GM18951 (cell line): ENCODE results near the gene WDFY4.

Experiments
- POLR2A ChIP-seq: IDR thresholded peaks from 4 replicates; pipeline ENCODE4 v1.6.1; 2011; ENCODE audit warnings: mild to moderate bottlenecking; ENCODE audit not compliant: insufficient read length, insufficient read depth; ENCODE audit errors: extremely low read depth
- in situ Hi-C: fragments of 300-500 bp; cut with MboI; formaldehyde crosslinking; loops from one replicate; pipeline ENCODE4 v1.12.0; 2022; ENCODE audit warnings: low sequenced_read_pairs, mixed read lengths, inconsistent platforms; ENCODE audit not compliant: unreplicated experiment

Gene WDFY4

DNA sequence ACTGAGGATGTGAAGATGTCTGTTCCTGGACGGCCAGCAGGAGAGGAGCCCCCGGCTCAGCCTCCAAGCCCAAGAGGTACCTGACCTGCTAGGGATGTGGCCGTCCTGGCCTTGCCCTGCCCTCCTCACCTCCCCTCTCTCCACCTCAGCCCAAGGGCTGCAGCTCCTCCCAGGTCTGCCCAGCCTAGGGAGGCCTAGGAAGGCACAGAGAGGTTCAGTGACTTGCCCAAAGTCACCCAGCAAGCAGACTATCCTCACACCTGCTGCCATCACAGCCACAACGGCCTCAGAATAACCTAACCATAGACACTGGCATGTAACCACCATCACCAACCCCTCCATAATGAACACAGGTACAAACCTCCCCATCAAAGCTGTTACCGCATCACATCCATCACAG, 293.6 kb downstream of the WDFY4 start:
- in situ Hi-C loops: loop anchor here (10.0 kb wide), 1 partner anchor 536 kb away; no protein-coding TSS in a partner anchor
- TF ChIP-seq POLR2A: no peak

DNA sequence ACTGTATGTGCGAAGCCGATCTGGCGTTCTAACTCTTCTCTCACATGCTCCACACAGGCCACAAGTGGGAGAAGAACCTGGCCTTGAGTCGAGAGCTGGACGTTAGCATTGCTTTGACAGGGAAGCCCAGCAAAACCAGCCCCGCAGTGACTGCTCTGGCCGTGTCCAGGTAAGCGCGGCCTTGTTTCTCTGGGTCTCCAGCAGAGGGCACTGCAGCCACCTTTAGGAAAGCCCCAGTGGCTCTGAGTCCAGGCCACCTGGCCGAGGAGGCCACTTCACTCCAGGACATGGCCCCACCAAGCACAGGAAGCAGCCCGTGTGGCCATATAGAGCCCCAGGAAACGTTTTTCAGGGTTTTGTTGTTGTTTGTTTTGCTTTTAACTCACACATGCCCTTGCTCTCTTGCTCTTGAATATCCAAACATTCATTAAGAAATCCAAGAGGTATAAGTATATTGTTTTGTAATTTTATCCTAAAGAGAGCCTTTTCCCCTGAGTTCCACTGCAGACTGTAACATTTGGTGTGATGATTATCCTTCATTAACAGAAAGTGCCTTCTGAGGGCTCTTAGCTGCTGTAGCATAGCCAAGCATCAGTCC, 296.7 kb downstream of the WDFY4 start:
- in situ Hi-C loops: loop anchor here (5.0 kb wide), 1 partner anchor 176 kb away; no protein-coding TSS in a partner anchor
- TF ChIP-seq POLR2A: no peak

DNA sequence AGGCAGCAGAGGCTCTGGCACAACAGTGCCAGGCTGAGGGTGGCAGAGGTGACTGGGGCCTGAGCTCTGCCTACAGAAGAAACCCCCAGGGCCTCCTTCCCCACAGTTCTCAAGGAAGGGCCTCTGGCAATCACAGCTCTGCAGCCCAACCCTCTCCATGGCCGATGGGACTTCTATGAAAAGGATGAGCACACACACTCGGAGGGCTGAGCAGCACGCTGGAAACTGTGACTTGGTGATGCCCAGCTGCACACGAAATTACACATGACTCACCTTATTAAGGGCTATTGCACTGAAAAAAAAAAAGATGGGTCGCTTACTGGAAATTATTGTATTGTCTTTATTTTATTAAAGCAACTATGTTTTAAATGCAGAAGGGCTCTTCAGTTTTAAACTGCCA, 297.9 kb downstream of the WDFY4 start:
- TF ChIP-seq POLR2A: no peak
- in situ Hi-C loops: loop anchor here (5.0 kb wide), 1 partner anchor 175 kb away; no protein-coding TSS in a partner anchor

GRCh38 chr10:48983648-48984351, 299.1 kb downstream of the WDFY4 start:
- no peak for TF ChIP-seq POLR2A
- in situ Hi-C loops: loop anchor here (5.0 kb wide), 1 partner anchor 174 kb away; no protein-coding TSS in a partner anchor

DNA sequence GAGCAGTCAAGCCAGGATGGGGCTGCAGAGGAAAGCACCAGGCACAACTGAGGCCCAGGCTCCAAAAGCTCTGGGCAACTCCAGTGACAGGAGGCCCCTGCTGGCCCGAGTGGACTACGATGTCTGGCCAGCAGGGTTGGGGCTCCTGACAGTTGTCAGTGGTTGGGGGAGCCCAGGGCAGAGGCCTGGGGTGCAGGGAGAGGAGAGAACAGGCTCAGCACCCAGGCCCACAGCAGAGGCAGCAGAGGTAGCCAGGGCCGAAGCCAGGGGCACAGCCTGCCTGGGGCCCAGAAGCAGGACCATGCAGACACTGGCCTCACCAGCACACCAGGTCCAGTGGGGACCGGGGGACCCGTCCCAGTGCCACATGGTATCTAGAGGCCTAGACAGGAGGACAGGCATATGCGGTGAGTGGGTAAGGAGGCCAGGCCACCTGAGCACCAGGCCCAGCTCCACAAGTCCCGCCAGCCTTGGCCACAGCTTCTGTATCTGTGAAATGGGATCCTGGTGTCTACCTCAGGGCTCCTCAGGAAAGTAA, 301.0 kb downstream of the WDFY4 start:
- in situ Hi-C loops: no loop called here
- TF ChIP-seq POLR2A: no peak

DNA sequence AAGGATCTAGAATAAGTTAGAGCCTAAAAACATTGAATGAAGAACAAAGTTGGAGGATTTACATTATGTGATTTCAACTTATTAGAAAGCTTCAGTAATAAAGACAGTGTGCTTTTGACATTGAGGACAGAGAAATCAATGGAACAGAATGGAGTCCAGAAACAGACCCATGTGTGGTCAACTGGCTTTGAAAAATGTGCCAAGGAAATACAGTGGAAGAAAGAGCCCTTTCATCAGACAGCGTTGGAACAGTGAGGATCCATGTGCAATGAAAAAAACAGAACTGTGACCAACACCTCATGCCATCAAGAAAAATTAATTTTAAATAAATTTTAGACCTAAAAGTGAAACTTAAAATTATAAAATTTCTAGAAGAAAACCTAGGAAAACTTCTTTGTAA, 305.6 kb downstream of the WDFY4 start:
- in situ Hi-C loops: no loop called here
- no peak for TF ChIP-seq POLR2A

- no peak for TF ChIP-seq POLR2A
- in situ Hi-C loops: no loop called here
Observed at GRCh38 chr10:48993627-48994026, 309.0 kb downstream of the WDFY4 start.

DNA sequence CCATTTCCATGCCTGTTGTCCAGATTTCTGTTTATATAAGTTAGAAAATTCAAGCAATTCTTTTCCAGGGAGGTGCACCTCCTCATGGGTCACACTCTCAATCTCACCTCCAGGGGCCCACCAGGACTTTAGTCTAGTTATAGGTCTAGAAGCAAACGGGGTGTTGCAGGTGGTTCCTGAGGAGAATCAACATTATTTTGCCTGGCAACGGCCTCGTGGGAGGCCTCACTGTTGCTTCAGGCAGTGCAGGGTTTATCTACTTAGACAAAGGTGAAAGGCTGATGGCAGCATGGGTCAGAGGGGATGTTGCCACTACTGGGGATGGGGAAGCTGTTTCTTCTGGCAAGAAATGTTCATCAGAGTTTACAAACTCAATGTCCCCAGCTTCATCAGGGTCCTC, 311.7 kb downstream of the WDFY4 start:
- TF ChIP-seq POLR2A: no peak
- in situ Hi-C loops: no loop called here

- in situ Hi-C loops: no loop called here
- TF ChIP-seq POLR2A: no peak
Observed at GRCh38 chr10:48999346-48999745, 314.7 kb downstream of the WDFY4 start.

DNA sequence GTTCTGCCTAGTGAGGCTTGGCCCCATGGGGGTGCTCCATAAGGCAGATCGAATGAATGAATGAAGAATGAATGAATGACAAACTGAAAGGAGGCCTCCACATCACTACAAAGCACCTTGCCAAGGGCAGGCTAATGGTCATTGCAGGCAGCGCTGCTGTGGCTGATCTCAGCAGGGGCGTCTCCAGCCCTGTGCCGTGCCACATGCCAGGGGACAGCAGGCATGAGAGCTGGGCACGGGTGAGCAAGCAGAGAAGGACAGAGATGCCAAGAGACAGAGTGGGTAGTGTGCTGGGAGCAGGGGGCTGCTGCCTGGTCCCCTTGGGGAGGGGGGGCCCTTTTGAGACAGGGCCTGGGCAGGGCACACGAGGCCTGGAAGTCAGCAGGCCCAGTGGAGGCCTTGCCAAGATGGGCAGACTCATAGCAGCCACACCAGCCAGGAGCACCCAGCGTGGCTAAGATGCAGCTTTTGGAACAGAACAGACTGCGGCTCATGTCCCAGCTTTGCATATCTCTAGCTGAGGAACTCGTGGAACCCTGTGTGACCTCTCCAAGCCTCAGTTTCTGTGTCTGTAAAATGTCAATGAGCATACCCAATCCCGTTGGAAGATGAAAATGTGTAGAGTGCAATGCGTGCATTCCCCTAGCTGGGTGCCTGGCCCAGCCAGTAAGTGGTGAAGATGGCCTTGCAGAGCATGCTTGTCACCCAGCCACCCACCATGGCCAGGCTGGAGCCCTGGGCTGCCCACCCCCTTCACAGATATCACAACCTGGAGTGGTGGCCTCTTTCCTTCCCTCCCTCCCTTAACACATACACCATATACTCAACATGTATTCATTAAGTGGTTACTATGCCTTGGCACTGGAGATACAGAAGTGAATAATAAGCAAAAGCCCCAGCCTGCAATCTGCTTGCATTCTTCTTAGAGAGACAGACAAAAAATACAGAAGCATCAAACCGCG, 316.0 kb downstream of the WDFY4 start:
- TF ChIP-seq POLR2A: no peak
- in situ Hi-C loops: no loop called here

DNA sequence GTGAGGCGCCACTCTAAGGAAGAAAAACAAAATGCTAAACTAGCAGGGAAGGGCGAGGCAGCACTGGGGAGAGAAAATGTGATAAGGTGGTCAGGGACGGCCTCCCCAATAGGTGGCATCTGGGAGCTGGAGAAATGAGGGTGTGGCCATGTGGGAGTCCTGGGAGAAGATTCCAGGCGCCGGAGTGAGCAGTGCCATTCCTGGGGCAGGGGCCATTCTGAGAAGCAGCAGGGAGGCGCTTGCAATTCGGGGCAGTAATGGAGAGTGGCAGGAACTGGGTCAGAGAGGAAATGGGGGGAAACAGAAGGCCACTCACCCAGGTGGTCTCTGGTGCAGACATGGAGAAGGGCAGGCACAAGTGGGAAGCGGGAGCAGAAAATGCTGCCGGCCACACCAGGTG, 316.7 kb downstream of the WDFY4 start:
- no peak for TF ChIP-seq POLR2A

GRCh38 chr10:49001870-49002672, 317.4 kb downstream of the WDFY4 start:
- TF ChIP-seq POLR2A: no peak
- in situ Hi-C loops: no loop called here

More for the DNA sequence above, 316.7 kb downstream of the WDFY4 start:
- in situ Hi-C loops: no loop called here
